Erythroblast (primary cell): ENCODE measurements around the gene DRC3.

Source experiments
- DNase-seq, 2 experiments: peaks; one replicate each; lab custom pipeline; 2025; lab: John Stamatoyannopoulos, UW
- GATA1 ChIP-seq: IDR thresholded peaks from 2 replicates; pipeline ENCODE4 v1.6.1; 2011; ENCODE audit warnings: low read depth, mild to moderate bottlenecking, control low read depth, low read length, moderate library complexity
- POLR2A ChIP-seq: IDR thresholded peaks from 2 replicates; pipeline ENCODE4 v1.6.1; 2011; ENCODE audit warnings: mild to moderate bottlenecking, low read length

DRC3 gene

DNA sequence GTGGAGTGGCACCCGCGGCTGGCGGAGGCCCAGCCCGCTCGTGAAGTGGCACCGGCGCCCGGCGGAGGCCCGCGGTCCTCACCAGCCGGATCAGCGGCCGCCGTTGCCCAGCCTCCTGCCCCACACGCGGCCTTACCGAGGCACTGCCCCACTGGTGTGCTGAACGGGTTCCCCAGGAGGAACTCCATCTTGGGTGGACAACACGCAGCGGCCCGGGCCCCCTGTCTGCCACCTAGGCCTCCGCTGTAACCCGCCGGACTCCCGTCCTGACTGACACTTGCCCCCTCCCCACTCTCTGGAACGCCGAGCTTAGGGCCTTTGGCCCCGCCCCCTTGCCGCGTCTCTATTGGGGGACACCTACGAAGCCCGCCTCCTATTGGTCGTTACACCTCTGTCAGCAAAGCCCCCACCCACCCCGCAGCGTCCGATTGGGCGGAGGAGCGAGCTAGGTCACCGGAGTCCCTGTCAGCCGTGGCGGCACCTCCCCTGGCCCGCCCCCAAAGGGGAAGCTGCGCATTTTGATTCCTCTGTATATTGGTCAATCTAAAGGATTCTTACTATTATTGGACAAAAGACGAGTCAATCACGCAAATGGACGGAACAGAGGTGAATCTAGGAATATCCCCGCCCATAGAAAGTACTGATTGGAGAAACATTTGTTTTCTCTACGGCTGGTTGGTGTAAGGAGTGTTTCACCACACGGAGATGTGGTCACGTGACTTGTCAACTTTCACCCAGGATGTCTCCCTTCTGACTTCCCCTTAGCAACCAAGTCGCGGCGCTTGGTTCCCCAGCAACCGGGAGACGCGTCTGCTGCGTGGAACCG lies at the start of gene DRC3, which contains the start of gene TOM1L2:
Gene DRC3, plus strand, starts transcription at position 737 of the 826 bp plus-strand sequence. CDS start 4,737 bp downstream, outside the sequence.
Gene TOM1L2, minus strand, starts transcription at position 275 of the 826 bp plus-strand sequence. Its CDS starts 87 bp downstream, at position 188.
- peak; percentile 100 for DNase-seq
- peak; percentile 69 for TF ChIP-seq POLR2A
- no peak for TF ChIP-seq GATA1

- no peak for TF ChIP-seq POLR2A
- no peak for TF ChIP-seq GATA1
- DNase-seq: no peak
Measured at GRCh38 chr17:17924131-17924856, 48.4 kb upstream of the DRC3 start.

DNA sequence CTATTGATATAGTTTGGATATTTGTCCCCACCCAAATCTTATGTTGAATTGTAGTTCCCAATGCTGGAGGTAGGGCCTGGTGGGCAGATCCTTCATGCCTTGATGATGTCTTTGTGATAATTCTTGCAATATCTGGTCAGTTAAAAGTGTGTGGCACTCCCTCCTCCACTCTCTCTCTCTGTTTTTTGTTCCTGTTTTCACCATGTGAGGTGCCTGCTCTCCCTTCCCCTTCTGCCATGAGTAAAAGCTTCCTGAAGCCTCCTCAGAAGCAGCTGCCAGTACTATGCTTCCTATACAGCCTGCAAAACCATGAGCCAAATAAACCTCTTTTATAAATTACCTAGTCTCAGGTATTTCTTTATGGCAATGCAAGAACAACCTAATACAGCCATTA lies 47.8 kb upstream of the DRC3 start:
- TF ChIP-seq GATA1 (no peak), POLR2A (no peak)
- no peak for DNase-seq

DNA sequence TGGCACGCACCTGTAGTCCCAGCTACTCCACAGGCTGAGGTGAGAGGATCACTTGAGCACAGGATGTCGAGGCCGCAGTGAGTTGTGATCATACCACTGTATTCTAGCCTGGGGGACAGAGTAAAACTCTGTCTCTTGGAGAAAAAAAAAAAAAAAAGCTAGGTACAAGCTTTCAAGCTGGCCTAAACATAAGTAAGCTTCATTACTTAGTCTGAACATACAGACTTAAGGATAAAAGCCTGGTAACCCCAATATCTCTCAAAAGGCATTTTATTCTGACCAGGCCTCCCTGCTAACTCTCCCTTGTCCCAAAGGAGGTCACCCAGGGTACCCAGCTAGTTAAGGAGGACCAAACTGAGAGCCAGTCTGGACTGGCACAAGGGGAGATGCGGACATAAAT lies 46.6 kb upstream of the DRC3 start:
- no peak for DNase-seq
- TF ChIP-seq GATA1: no peak
- no peak for TF ChIP-seq POLR2A

- TF ChIP-seq GATA1 (no peak), POLR2A (no peak)
- DNase-seq: no peak
Measured at GRCh38 chr17:17926840-17927449, 45.7 kb upstream of the DRC3 start.

GRCh38 chr17:17928398-17929287 lies 44.0 kb upstream of the DRC3 start:
- TF ChIP-seq GATA1 (no peak), POLR2A (no peak)
- no peak for DNase-seq

DNA sequence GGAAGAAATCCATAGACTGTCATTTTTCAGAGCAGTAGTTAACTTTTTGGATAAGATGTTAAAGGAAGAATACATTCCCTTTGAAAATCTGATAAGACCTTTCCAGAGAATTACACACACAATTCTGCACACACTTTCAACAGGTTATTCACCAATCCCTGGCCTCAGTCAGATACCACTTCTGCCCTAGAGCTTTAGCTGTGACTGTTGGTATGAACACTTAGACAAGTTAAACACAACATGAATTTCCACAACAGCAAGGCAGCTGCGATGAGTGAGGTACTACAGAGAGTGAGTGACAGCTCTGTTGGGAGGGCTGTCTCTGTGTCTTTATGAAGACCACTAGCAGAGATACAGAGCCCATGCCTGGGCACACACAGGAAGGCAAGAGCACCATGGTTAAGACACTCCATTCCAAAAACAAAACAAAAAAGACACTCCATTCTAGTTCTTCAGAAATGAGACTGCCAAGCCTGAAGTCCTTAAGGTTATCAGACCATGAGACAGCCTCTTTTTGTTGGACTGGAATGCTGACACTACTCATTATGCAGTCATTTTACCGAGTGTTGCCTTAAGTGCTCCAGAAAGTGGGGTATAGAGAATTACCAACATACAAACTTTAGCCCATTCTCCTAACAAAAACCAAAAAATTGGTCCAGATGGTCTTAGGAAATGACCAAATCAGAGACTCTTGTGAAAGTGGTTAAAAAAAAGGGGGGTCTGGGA lies 42.8 kb upstream of the DRC3 start:
- TF ChIP-seq POLR2A (no peak), GATA1 (no peak)
- no peak for DNase-seq

DNA sequence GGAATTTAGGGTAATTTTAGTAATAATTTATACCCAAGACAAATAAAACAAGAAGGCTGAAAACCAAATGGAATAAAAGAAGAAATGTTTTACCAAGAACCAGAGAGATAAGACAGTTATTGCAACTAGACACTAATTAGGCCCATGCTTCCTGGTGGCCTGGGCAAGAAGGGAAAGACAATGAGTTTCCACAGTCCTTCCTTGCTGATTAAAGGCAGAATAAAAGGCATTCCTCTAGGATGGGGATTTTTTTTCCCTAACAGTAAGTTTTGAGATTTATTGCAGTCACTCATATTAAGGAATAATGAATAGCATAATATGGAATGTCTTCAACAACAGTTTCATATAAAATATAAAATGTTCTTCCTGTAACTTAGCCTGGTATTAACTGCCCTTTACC lies 42.0 kb upstream of the DRC3 start:
- TF ChIP-seq POLR2A (no peak), GATA1 (no peak)
- no peak for DNase-seq

DNA sequence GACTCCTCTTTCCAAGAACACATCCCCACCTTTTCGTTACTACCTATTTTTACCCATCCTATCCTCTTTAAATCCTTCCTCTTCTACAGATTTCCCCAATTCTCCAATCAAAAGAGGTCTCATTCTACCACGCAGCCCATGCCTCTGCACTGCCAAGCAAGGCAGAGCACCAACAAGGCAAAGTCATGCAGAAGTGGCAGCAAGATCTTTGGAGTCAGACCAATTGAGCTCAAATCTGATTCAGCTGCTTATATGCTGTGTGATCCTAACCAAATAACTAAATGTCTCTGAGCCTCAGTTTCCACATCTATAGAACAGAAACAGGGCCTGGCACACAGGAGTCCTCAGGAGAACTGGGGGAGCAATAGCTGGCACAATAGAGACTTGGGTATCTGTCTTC lies 41.5 kb upstream of the DRC3 start:
- no peak for TF ChIP-seq GATA1
- no peak for TF ChIP-seq POLR2A
- DNase-seq: no peak

- no peak for DNase-seq
- TF ChIP-seq GATA1: no peak
- no peak for TF ChIP-seq POLR2A
Measured at GRCh38 chr17:17933775-17934174, 38.9 kb upstream of the DRC3 start.

GRCh38 chr17:17934214-17934613 lies 38.4 kb upstream of the DRC3 start:
- no peak for DNase-seq
- no peak for TF ChIP-seq POLR2A
- TF ChIP-seq GATA1: no peak

DNA sequence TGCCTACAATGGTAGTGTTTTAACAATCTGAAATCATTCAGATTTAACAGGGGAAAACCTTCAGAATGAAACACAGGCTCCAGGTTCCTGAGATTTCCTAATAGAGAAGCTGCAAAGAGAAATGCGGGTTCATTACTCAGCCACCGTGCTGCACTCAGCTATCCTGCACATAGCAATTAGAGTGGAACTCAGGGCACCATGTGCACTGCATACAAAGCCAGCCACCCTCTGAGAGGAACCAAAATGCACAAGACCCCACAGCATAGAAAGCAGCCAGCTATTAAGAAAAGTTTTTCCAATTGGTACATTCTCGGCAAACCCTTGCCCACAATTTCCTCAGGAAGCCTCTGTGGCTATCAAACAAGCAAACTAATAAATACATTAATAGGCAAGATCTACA lies 37.9 kb upstream of the DRC3 start:
- no peak for DNase-seq
- TF ChIP-seq POLR2A: no peak
- no peak for TF ChIP-seq GATA1
